LNCaP clone FGC (cell line): ENCODE data around the gene FMN1.

Source experiments
- DNase-seq: peaks from one replicate; pipeline ENCODE4 v3.0.0-alpha.2; 2011; ENCODE audit warnings: low read depth
- H3K4me3 ChIP-seq: 2 replicates; pipeline ENCODE4 v1.5.1; 2011; ENCODE audit warnings: mild to moderate bottlenecking, low read depth, low read length, control low read depth
- CTCF ChIP-seq: IDR thresholded peaks from 2 replicates; pipeline ENCODE4 v1.5.1; 2012; ENCODE audit warnings: mild to moderate bottlenecking; ENCODE audit not compliant: control insufficient read depth, insufficient read depth; ENCODE audit errors: extremely low read depth

FMN1 gene

GRCh38 chr15:33016405-33017024 lies 178.0 kb downstream of the FMN1 start:
- no peak for DNase-seq
- TF ChIP-seq CTCF: no peak
- no peak overlapping the region for H3K4me3 ChIP-seq

- no peak for DNase-seq
- TF ChIP-seq CTCF: no peak
- no peak overlapping the region for H3K4me3 ChIP-seq
These were observed 179.9 kb downstream of the FMN1 start for GRCh38 chr15:33014586-33014985.

GRCh38 chr15:33013827-33014445 lies 180.6 kb downstream of the FMN1 start:
- DNase-seq: no peak
- TF ChIP-seq CTCF: no peak
- no peak overlapping the region for H3K4me3 ChIP-seq

- no peak for DNase-seq
These were observed 182.5 kb downstream of the FMN1 start for GRCh38 chr15:33011976-33012375.

GRCh38 chr15:33009603-33010002 lies 184.9 kb downstream of the FMN1 start:
- TF ChIP-seq CTCF: no peak
- no peak overlapping the region for H3K4me3 ChIP-seq
- DNase-seq: no peak

More at GRCh38 chr15:33011976-33012375, 182.5 kb downstream of the FMN1 start:
- no peak for TF ChIP-seq CTCF
- no peak overlapping the region for H3K4me3 ChIP-seq

GRCh38 chr15:33009026-33009425 lies 185.5 kb downstream of the FMN1 start:
- DNase-seq: no peak
- H3K4me3 ChIP-seq: no peak overlapping the region
- TF ChIP-seq CTCF: no peak
